ENCODE measurements around the gene RCAN2. TPM values are rescaled to one million over a fixed set of nuclear protein-coding genes. Genes with fewer than 3 reads are reported as not detected.

Gene RCAN2
- total and polyA plus RNA-seq, 2 donors (not counting 3 experiments of a cell fraction or from before 2014, with no cell fraction given), result 0.07 to 0.33 TPM

- CTCF ChIA-PET, result no interaction called here
- Histone ChIP-seq H3K27ac (ENCODE audit: insufficient read depth, low read depth, low read length) (no peak overlapping the region), H3K4me3 (replicated peaks in 1 of 3; ENCODE audit: insufficient read depth in 1 of 3, low read depth in 1 of 3, low read length in 3 of 3) (no peak overlapping the region), H3K36me3 (ENCODE audit: control insufficient read depth in 2 of 2, extremely low read depth in 1 of 2, insufficient read depth in 2 of 2, low read length in 2 of 2) (no peaks in the 10 kb centered on the region), H3K27me3 (ENCODE audit: control insufficient read depth in 2 of 2, insufficient read depth in 2 of 2, low read length in 2 of 2) (peaks cover 0 to 2% of the 10 kb centered on the region in 2 experiments), H4K20me1 (replicated peaks; ENCODE audit: control insufficient read depth, extremely low read depth, insufficient read depth, low read length) (no peaks in the 10 kb centered on the region), H3K4me2 (ENCODE audit: insufficient read depth, low read length) (no peak overlapping the region), H2AFZ (ENCODE audit: low read depth, low read length) (no peak overlapping the region), H3K9me3 (replicated peaks; ENCODE audit: control insufficient read depth, insufficient read depth, low read length) (no peaks in the 10 kb centered on the region), H3K4me1 (ENCODE audit: control insufficient read depth, extremely low read depth, insufficient read depth, low read length) (no peaks in the 10 kb centered on the region), H3K79me2 (ENCODE audit: control insufficient read depth, insufficient read depth, low read length) (no peaks in the 10 kb centered on the region), H3K9me1 (replicated peaks; ENCODE audit: control insufficient read depth, extremely low read depth, insufficient read depth, low read length) (no peaks in the 10 kb centered on the region), H3K9ac (replicated peaks; ENCODE audit: extremely low read depth, insufficient read depth, low read length) (no peak overlapping the region)
- dilution Hi-C loops (cut with MboI; ENCODE audit: extremely low pct_ligation_motif_present, low sequenced_read_pairs) (no loop called here), intact Hi-C loops (cut with micrococcal nuclease) (no loop called here)
- no peak for DNase-seq (ENCODE audit: low read depth, low spot score)
- POLR2A ChIA-PET, result no interaction called here
- no TSS peak for BruUV-seq (replicated peaks)
- FAIRE-seq, result no peak
- TF ChIP-seq GATA2 (IDR thresholded peaks at IDR 0.05; ENCODE audit: insufficient read depth, insufficient read length, low read depth, low read length) (no peak), POLR2A (IDR thresholded peaks at IDR 0.05; ENCODE audit: low read depth, low read length) (no peak), JUN (IDR thresholded peaks at IDR 0.05; ENCODE audit: borderline replicate concordance, insufficient read depth, insufficient read length, low read depth) (no peak), MYC (IDR thresholded peaks at IDR 0.05; ENCODE audit: low read depth, low read length) (no peak), FOS (IDR thresholded peaks at IDR 0.05; ENCODE audit: borderline replicate concordance, insufficient read depth, low read length) (no peak)
Measured at GRCh38 chr6:46331461-46331860, 159.8 kb downstream of the RCAN2 start.

DNA sequence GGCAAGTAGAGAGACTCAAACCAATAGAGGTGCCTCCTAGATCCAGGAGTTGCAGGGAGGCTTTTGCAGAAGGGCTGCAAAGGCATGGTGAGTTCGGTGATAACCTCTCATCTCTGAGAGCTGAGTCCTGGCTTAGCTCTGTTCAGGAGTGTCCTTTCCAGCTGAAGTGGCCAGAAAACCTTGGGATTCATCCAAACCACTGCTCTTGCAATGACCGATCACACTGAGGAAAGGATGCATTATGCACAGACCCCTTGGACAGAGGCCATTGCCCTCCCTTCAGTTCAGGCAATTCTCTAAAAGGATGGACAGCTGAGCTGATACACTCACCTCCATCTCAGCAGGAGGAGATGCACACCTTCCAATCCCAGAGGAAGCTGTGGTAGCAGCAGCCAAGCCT lies 161.7 kb downstream of the RCAN2 start:
- H3K27me3 ChIP-seq (ENCODE audit: control insufficient read depth in 2 of 2, insufficient read depth in 2 of 2, low read length in 2 of 2), result peaks cover 2 to 4% of the 10 kb centered on the region in 2 experiments
- intact Hi-C loops (cut with micrococcal nuclease) (no loop called here), dilution Hi-C loops (cut with MboI; ENCODE audit: extremely low pct_ligation_motif_present, low sequenced_read_pairs) (no loop called here)
- H3K4me1 ChIP-seq (ENCODE audit: control insufficient read depth, extremely low read depth, insufficient read depth, low read length), result no peaks in the 10 kb centered on the region
- no peak overlapping the region for H2AFZ ChIP-seq (ENCODE audit: low read depth, low read length)
- ChIA-PET POLR2A (no interaction called here), CTCF (interaction anchor here (0.7 kb wide), 1 partner anchor 273 kb away, joined by 3 read pairs; no protein-coding TSS in a partner anchor)
- no peak overlapping the region for H3K27ac ChIP-seq (ENCODE audit: insufficient read depth, low read depth, low read length)
- H3K9me1 ChIP-seq (replicated peaks; ENCODE audit: control insufficient read depth, extremely low read depth, insufficient read depth, low read length), result no peaks in the 10 kb centered on the region
- TF ChIP-seq EZH2 (IDR thresholded peaks at IDR 0.05; ENCODE audit: borderline replicate concordance, low read depth, low read length, severe bottlenecking), result no peak
- no peak for TF ChIP-seq FOS (IDR thresholded peaks at IDR 0.05; ENCODE audit: borderline replicate concordance, insufficient read depth, low read length)
- TF ChIP-seq MYC (IDR thresholded peaks at IDR 0.05; ENCODE audit: low read depth, low read length), result no peak
- TF ChIP-seq, protein P1, sequence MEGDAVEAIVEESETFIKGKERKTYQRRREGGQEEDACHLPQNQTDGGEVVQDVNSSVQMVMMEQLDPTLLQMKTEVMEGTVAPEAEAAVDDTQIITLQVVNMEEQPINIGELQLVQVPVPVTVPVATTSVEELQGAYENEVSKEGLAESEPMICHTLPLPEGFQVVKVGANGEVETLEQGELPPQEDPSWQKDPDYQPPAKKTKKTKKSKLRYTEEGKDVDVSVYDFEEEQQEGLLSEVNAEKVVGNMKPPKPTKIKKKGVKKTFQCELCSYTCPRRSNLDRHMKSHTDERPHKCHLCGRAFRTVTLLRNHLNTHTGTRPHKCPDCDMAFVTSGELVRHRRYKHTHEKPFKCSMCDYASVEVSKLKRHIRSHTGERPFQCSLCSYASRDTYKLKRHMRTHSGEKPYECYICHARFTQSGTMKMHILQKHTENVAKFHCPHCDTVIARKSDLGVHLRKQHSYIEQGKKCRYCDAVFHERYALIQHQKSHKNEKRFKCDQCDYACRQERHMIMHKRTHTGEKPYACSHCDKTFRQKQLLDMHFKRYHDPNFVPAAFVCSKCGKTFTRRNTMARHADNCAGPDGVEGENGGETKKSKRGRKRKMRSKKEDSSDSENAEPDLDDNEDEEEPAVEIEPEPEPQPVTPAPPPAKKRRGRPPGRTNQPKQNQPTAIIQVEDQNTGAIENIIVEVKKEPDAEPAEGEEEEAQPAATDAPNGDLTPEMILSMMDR (IDR thresholded peaks at IDR 0.05; ENCODE audit: extremely low read depth in 1 of 2, insufficient read depth in 1 of 2, low read depth in 1 of 2, low read length in 2 of 2), result no peak
- TF ChIP-seq POLR2A (IDR thresholded peaks at IDR 0.05; ENCODE audit: low read depth, low read length), result no peak
- TF ChIP-seq, protein P2, sequence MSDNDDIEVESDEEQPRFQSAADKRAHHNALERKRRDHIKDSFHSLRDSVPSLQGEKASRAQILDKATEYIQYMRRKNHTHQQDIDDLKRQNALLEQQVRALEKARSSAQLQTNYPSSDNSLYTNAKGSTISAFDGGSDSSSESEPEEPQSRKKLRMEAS (IDR thresholded peaks at IDR 0.05; ENCODE audit: insufficient read depth, insufficient read length), result no peak
- no peak for TF ChIP-seq POLR2AphosphoS5 (IDR thresholded peaks at IDR 0.05; ENCODE audit: insufficient read depth, low read depth, low read length)
- no peak for TF ChIP-seq GATA2 (IDR thresholded peaks at IDR 0.05; ENCODE audit: insufficient read depth, insufficient read length, low read depth, low read length)
- no peak for TF ChIP-seq JUN (IDR thresholded peaks at IDR 0.05; ENCODE audit: borderline replicate concordance, insufficient read depth, insufficient read length, low read depth)
- H4K20me1 ChIP-seq (replicated peaks; ENCODE audit: control insufficient read depth, extremely low read depth, insufficient read depth, low read length), result no peaks in the 10 kb centered on the region
- FAIRE-seq, result no peak
- no peak overlapping the region for H3K9ac ChIP-seq (replicated peaks; ENCODE audit: extremely low read depth, insufficient read depth, low read length)
- H3K9me3 ChIP-seq (replicated peaks; ENCODE audit: control insufficient read depth, insufficient read depth, low read length), result no peaks in the 10 kb centered on the region
- no TSS peak for BruUV-seq (replicated peaks)
- no peak overlapping the region for H3K4me3 ChIP-seq (replicated peaks in 1 of 3; ENCODE audit: insufficient read depth in 1 of 3, low read depth in 1 of 3, low read length in 3 of 3)
- H3K79me2 ChIP-seq (ENCODE audit: control insufficient read depth, insufficient read depth, low read length), result no peaks in the 10 kb centered on the region
- no peak for DNase-seq (ENCODE audit: low read depth, low spot score)
- H3K36me3 ChIP-seq (ENCODE audit: control insufficient read depth in 2 of 2, extremely low read depth in 1 of 2, insufficient read depth in 2 of 2, low read length in 2 of 2), result no peaks in the 10 kb centered on the region
- no peak overlapping the region for H3K4me2 ChIP-seq (ENCODE audit: insufficient read depth, low read length)
